B cell (primary cell): ENCODE results near the gene CTDSPL. TPM values are rescaled to one million over a fixed set of nuclear protein-coding genes. Genes with fewer than 3 reads are reported as not detected.

Experiments
- ATAC-seq: fragments of 200-7000 bp; cut with Tn5 transposase; one replicate; pipeline ENCODE4 v1.10.0; 2021; ENCODE audit warnings: low read depth, mild to moderate bottlenecking, moderate number of reproducible peaks, moderate library complexity
- CTCF ChIA-PET: fragments of 350-600 bp; sonication (Branson Sonifier 250); formaldehyde crosslinking; loops from one replicate; lab custom pipeline; 2021; ENCODE audit warnings: antibody characterized with exemption, inconsistent platforms; lab: Charles Lee
- POLR2A ChIA-PET: fragments of 350-600 bp; sonication (Branson Sonifier 250); formaldehyde crosslinking; loops from one replicate; lab custom pipeline; 2021; ENCODE audit warnings: antibody characterized with exemption; lab: Charles Lee
- DNase-seq: peaks from one replicate; pipeline ENCODE4 v3.0.0; 2013
- H2AFZ ChIP-seq: 2 replicates; pipeline ENCODE4 v1.6.1; 2012; ENCODE audit warnings: mild to moderate bottlenecking, low read depth, low read length; ENCODE audit not compliant: insufficient read depth, poor library complexity, severe bottlenecking
- H3K27ac ChIP-seq, 2 donors: 1 replicate in 1 of 2; 2 replicates in 1 of 2; pipeline ENCODE4 v1.5.1; 2012 to 2013; ENCODE audit warnings: low read length in 2 of 2, mild to moderate bottlenecking in 2 of 2, moderate library complexity in 1 of 2
- H3K27me3 ChIP-seq, 4 experiments: fragments of 200-600 bp in 1 of 4; sonication (generic) in 1 of 4; replicated peaks in 1 of 4; 1 replicate in 2 of 4; 2 replicates in 2 of 4; pipeline versions ENCODE4 v1.6.1 to v1.7.0; 2013 to 2016; ENCODE audit warnings: low read length in 3 of 4, mild to moderate bottlenecking in 2 of 4, mixed read lengths in 1 of 4, moderate library complexity in 1 of 4; ENCODE audit not compliant: insufficient read depth in 4 of 4, control insufficient read depth in 3 of 4; ENCODE audit errors: control extremely low read depth in 1 of 4
- H3K36me3 ChIP-seq, 2 experiments: replicated peaks in 1 of 2; 1 replicate in 1 of 2; 2 replicates in 1 of 2; pipeline versions ENCODE4 v1.6.1 to v1.7.1; 2013; ENCODE audit warnings: low read length in 1 of 2; ENCODE audit not compliant: insufficient read depth in 2 of 2, control insufficient read depth in 1 of 2; ENCODE audit errors: control extremely low read depth in 1 of 2, extremely low read depth in 1 of 2
- H3K4me1 ChIP-seq, 2 donors: fragments of 200-600 bp in 1 of 2; sonication (generic) in 1 of 2; 1 replicate in 1 of 2; 2 replicates in 1 of 2; pipeline versions ENCODE4 v1.5.1 to v1.6.1; 2013 to 2017; ENCODE audit warnings: low read length in 2 of 2; ENCODE audit not compliant: control insufficient read depth in 2 of 2, insufficient read depth in 2 of 2
- H3K4me2 ChIP-seq: replicated peaks from 2 replicates; pipeline ENCODE3; 2012; ENCODE audit warnings: mild to moderate bottlenecking, low read depth, low read length; ENCODE audit not compliant: poor library complexity, severe bottlenecking
- H3K4me3 ChIP-seq, 5 experiments: fragments of 200-600 bp in 1 of 5; sonication (generic) in 1 of 5; 1 replicate in 3 of 5; 2 replicates in 2 of 5; pipeline versions ENCODE4 v1.5.1 to v1.7.0; 2011 to 2016; ENCODE audit warnings: low read length in 4 of 5, mild to moderate bottlenecking in 4 of 5, low read depth in 2 of 5, control low read depth in 1 of 5, moderate library complexity in 1 of 5; ENCODE audit not compliant: insufficient read depth in 1 of 5; ENCODE audit errors: control extremely low read depth in 1 of 5, extremely low read depth in 1 of 5
- H3K79me2 ChIP-seq: fragments of 200-600 bp; sonication (generic); one replicate; pipeline ENCODE4 v1.6.0; 2016; ENCODE audit warnings: low read length; ENCODE audit not compliant: control insufficient read depth, insufficient read depth
- H3K9ac ChIP-seq: fragments of 200-600 bp; sonication (generic); 2 replicates; pipeline ENCODE4 v1.6.1; 2017; ENCODE audit warnings: mild to moderate bottlenecking, low read length, moderate library complexity
- H3K9me3 ChIP-seq, 3 donors: one replicate each; pipeline versions ENCODE4 v1.6.1 to v1.7.1; 2013; ENCODE audit warnings: low read length in 2 of 3; ENCODE audit not compliant: control insufficient read depth in 2 of 3, insufficient read depth in 1 of 3; ENCODE audit errors: control extremely low read depth in 1 of 3
- H4K20me1 ChIP-seq: 2 replicates; pipeline ENCODE4 v1.6.0; 2012; ENCODE audit warnings: mild to moderate bottlenecking, low read length; ENCODE audit not compliant: insufficient read depth, control insufficient read depth, poor library complexity, severe bottlenecking
- H3K27ac Mint-ChIP-seq: one replicate; pipeline ENCODE4 v1.8.0; 2021; ENCODE audit warnings: mixed read lengths
- H3K27me3 Mint-ChIP-seq: one replicate; pipeline ENCODE4 v1.8.0; 2021; ENCODE audit warnings: mixed read lengths
- H3K4me1 Mint-ChIP-seq: one replicate; pipeline ENCODE4 v1.8.0; 2021; ENCODE audit warnings: mixed read lengths
- H3K4me3 Mint-ChIP-seq: one replicate; pipeline ENCODE4 v1.8.0; 2021; ENCODE audit warnings: mixed read lengths
- H3K9me3 Mint-ChIP-seq: one replicate; pipeline ENCODE4 v1.8.0; 2022; ENCODE audit warnings: mixed read lengths; ENCODE audit not compliant: insufficient read depth
- CTCF ChIP-seq: fragments of 200-600 bp; IDR thresholded peaks from one replicate; pipeline ENCODE4 v1.8.0; 2022; ENCODE audit warnings: antibody characterized with exemption, mild to moderate bottlenecking
- EZH2 ChIP-seq: IDR thresholded peaks from 2 replicates; pipeline ENCODE4 v1.6.1; 2012; ENCODE audit warnings: borderline replicate concordance, low read depth, mild to moderate bottlenecking, moderate library complexity, low read length; ENCODE audit not compliant: insufficient read depth, poor library complexity, severe bottlenecking
- WGBS: methylation state at CpG from one replicate; pipeline ENCODE4 v1.1.5; 2013; ENCODE audit warnings: missing lambda C conversion rate; ENCODE audit not compliant: insufficient coverage; 5-methylcytosine and 5-hydroxymethylcytosine counted together
- intact Hi-C: fragments of 100-400 bp; cut with micrococcal nuclease; formaldehyde crosslinking; loops from one replicate; pipeline ENCODE4 v1.10.0; 2022
- polyA plus RNA-seq: library from polyadenylated mRNA; depleted of rRNA; stranded (reverse); fragments of >200 nt; gene quantifications from 2 replicates; pipeline ENCODE4 v1.2.3, GENCODE V29; 2012
- total RNA-seq, 2 donors: library from RNA; stranded (reverse); fragments of 120-200 nt in 1 of 2; gene quantifications; 1 replicate in 1 of 2; 2 replicates in 1 of 2; pipeline versions ENCODE4 v1.2.3 to v1.2.4, GENCODE V29; 2013 to 2022

CTDSPL gene
- total and polyA plus RNA-seq, 2 donors (not counting 1 experiment from before 2014, with no cell fraction given) = not detected

DNA sequence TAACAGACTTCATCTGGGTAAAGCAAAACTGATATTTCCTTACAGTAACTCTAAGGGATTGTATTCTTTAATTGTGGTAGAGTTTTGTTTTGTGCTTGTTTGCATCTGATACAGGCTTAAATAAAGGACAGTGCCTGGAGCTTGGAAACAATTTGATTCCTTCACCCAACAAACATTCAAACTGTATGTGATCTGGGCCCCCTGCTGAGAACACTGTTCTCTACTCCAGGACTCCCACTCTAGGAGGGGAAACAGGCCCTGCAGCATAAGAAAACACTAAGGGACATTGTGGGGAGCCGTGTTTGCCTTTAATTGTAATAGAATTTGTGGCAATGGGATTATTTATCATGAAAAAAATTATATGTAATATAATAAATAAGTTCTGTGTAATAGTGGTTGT is 56.9 kb downstream of the CTDSPL start:
- POLR2A ChIA-PET = no interaction called here
- intact Hi-C loops = no loop called here
- Histone ChIP-seq H3K79me2 (no peaks in the 10 kb centered on the region), H2AFZ (no peak overlapping the region), H3K4me2 (no peak overlapping the region), H3K4me3 (no peak overlapping the region), H4K20me1 (no peaks in the 10 kb centered on the region), H3K9ac (no peak overlapping the region), H3K4me1 (no peaks in the 10 kb centered on the region), H3K36me3 (no peaks in the 10 kb centered on the region), H3K9me3 (no peaks in the 10 kb centered on the region), H3K27ac (no peak overlapping the region), H3K27me3 (no peaks in the 10 kb centered on the region)
- ATAC-seq (no peak), DNase-seq (no peak)
- no CpG with 5 or more reads among the region's 1 CpG for WGBS
- CTCF ChIA-PET = interaction anchor here (1.4 kb wide), 1 partner anchor 8 kb away, joined by 3 read pairs; no protein-coding TSS in a partner anchor
- TF ChIP-seq EZH2 = no peak
- TF ChIP-seq CTCF = no peak
- Mint-ChIP-seq H3K4me1 (no peaks in the 10 kb centered on the region), H3K27me3 (peaks cover 2% of the 10 kb centered on the region), H3K9me3 (no peaks in the 10 kb centered on the region), H3K27ac (no peak overlapping the region), H3K4me3 (no peak overlapping the region)

DNA sequence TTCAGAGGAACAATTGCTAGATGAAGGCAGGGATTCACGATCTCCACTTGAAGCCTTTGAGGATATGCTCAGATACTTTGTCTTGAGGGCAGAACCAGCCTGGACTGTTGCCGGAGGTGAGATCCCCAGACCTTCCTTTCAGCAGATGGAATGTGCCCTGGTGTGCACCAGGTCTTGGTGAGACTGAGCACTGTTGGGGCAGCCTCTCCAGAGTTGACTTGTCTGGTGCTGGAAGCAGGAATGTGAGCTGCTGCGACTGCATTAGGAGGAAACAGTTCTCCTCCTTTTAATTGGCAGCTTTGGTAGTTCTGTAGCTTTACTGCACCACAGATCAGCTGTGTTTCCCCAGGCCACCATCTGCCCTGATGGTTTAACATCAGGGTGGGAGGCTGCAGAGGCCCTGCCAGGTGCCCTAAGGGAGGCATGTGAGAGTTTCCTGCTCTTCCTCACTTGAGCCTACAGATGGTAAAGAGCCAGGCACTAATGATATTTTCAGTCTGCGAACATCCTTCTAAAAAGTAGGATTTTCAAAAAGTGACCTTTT is 58.5 kb downstream of the CTDSPL start:
- Histone ChIP-seq H3K27ac (no peak overlapping the region), H2AFZ (no peak overlapping the region), H3K27me3 (no peaks in the 10 kb centered on the region), H4K20me1 (no peaks in the 10 kb centered on the region), H3K36me3 (no peaks in the 10 kb centered on the region), H3K79me2 (no peaks in the 10 kb centered on the region), H3K4me1 (no peaks in the 10 kb centered on the region), H3K9me3 (no peaks in the 10 kb centered on the region), H3K9ac (no peak overlapping the region), H3K4me2 (no peak overlapping the region), H3K4me3 (no peak overlapping the region)
- POLR2A ChIA-PET = no interaction called here
- intact Hi-C loops = no loop called here
- no peak for ATAC-seq
- Mint-ChIP-seq H3K27me3 (no peaks in the 10 kb centered on the region), H3K4me1 (no peaks in the 10 kb centered on the region), H3K4me3 (no peak overlapping the region), H3K9me3 (no peaks in the 10 kb centered on the region), H3K27ac (no peak overlapping the region)
- CTCF ChIA-PET = no interaction called here
- WGBS = 81% methylated on average over 4 of the region's 4 CpGs
- TF ChIP-seq EZH2 (no peak), CTCF (no peak)
- DNase-seq = no peak
